Hepatocyte (in vitro differentiated cells): ENCODE measurements around the gene DCTN2. TPM values are rescaled to one million over a fixed set of nuclear protein-coding genes. Genes with fewer than 3 reads are reported as not detected.

Experiments used
- DNase-seq: peaks from one replicate; pipeline ENCODE4 v3.0.0-alpha.2; 2016; ENCODE audit warnings: low spot score
- H2AFZ ChIP-seq: fragments of 200-600 bp; sonication (generic); 2 replicates; pipeline ENCODE4 v1.6.0; 2016; ENCODE audit warnings: antibody characterized with exemption, mild to moderate bottlenecking
- H3K27ac ChIP-seq: fragments of 200-600 bp; sonication (generic); 2 replicates; pipeline ENCODE4 v1.5.1; 2016; ENCODE audit warnings: mild to moderate bottlenecking
- H3K27me3 ChIP-seq: fragments of 200-600 bp; sonication (generic); 2 replicates; pipeline ENCODE4 v1.6.1; 2016
- H3K36me3 ChIP-seq: fragments of 200-600 bp; sonication (generic); replicated peaks from 2 replicates; pipeline ENCODE4 v1.5.1; 2016; ENCODE audit warnings: low read depth; ENCODE audit not compliant: insufficient read depth
- H3K4me1 ChIP-seq: fragments of 200-600 bp; sonication (generic); 2 replicates; pipeline ENCODE4 v1.5.1; 2016; ENCODE audit warnings: mild to moderate bottlenecking, moderate library complexity; ENCODE audit not compliant: insufficient read depth
- H3K4me2 ChIP-seq: fragments of 200-600 bp; sonication (generic); 2 replicates; pipeline ENCODE4 v1.6.0; 2016
- H3K4me3 ChIP-seq: fragments of 200-600 bp; sonication (generic); 2 replicates; pipeline ENCODE4 v1.5.1; 2016; ENCODE audit warnings: mild to moderate bottlenecking
- H3K79me2 ChIP-seq: fragments of 200-600 bp; sonication (generic); 2 replicates; pipeline ENCODE4 v1.6.0; 2017; ENCODE audit warnings: mild to moderate bottlenecking
- H3K9me2 ChIP-seq: fragments of 200-600 bp; sonication (generic); replicated peaks from 2 replicates; pipeline ENCODE4 v1.6.0; 2017; ENCODE audit warnings: mild to moderate bottlenecking; ENCODE audit not compliant: insufficient read depth
- H3K9me3 ChIP-seq: fragments of 200-600 bp; sonication (generic); 2 replicates; pipeline ENCODE4 v1.5.1; 2016; ENCODE audit warnings: low read depth, mild to moderate bottlenecking
- H4K20me1 ChIP-seq: fragments of 200-600 bp; sonication (generic); 2 replicates; pipeline ENCODE4 v1.6.0; 2016; ENCODE audit warnings: mild to moderate bottlenecking; ENCODE audit not compliant: insufficient read depth, poor library complexity, severe bottlenecking
- CTCF ChIP-seq: fragments of 200-600 bp; sonication (generic); IDR thresholded peaks from 2 replicates; pipeline ENCODE4 v1.5.1; 2016; ENCODE audit warnings: antibody characterized with exemption, mild to moderate bottlenecking; ENCODE audit not compliant: poor library complexity
- EZH2 ChIP-seq: fragments of 200-600 bp; sonication (generic); IDR thresholded peaks from 2 replicates; pipeline ENCODE4 v1.6.1; 2016; ENCODE audit warnings: antibody characterized with exemption, mild to moderate bottlenecking, borderline replicate concordance
- EZH2phosphoT487 ChIP-seq: fragments of 200-600 bp; sonication (generic); IDR thresholded peaks from one replicate; pipeline ENCODE4 v1.6.1; 2018; ENCODE audit warnings: antibody characterized with exemption, mild to moderate bottlenecking, low read depth, moderate library complexity; ENCODE audit not compliant: unreplicated experiment, severe bottlenecking
- WGBS: methylation state at CpG from one replicate; pipeline ENCODE4 v1.1.6; 2016; ENCODE audit warnings: low lambda C conversion rate; ENCODE audit errors: missing lambda C conversion rate; 5-methylcytosine and 5-hydroxymethylcytosine counted together
- polyA plus RNA-seq: library from polyadenylated mRNA; unstranded; fragments of >200 nt; fragmentation: Nextera tagmentation; extraction: Ambion mirVana; gene quantifications from 2 replicates; pipeline ENCODE4 v1.2.1, GENCODE V29; 2016
- total RNA-seq: library from RNA; depleted of rRNA; stranded (reverse); fragments of >200 nt; gene quantifications from 2 replicates; pipeline ENCODE4 v1.2.3, GENCODE V29; 2014

DCTN2 gene
- total and polyA plus RNA-seq, 2 experiments from 2014 or later, result 110 to 124 TPM

GRCh38 chr12:57498571-57498970 is 48.4 kb downstream of the DCTN2 start:
- Histone ChIP-seq H3K4me2 (no peak overlapping the region), H3K4me1 (no peaks in the 10 kb centered on the region), H3K27me3 (no peaks in the 10 kb centered on the region), H4K20me1 (no peaks in the 10 kb centered on the region), H3K4me3 (no peak overlapping the region), H3K9me3 (no peaks in the 10 kb centered on the region), H3K79me2 (no peaks in the 10 kb centered on the region), H2AFZ (no peak overlapping the region), H3K27ac (no peak overlapping the region), H3K9me2 (no peaks in the 10 kb centered on the region), H3K36me3 (no peaks in the 10 kb centered on the region)
- WGBS, result 100% methylated on average over 4 of the region's 4 CpGs
- DNase-seq, result no peak
- TF ChIP-seq EZH2 (no peak), CTCF (no peak), EZH2phosphoT487 (no peak)

GRCh38 chr12:57498132-57498502 is 48.9 kb downstream of the DCTN2 start:
- no peaks in the 10 kb centered on the region for H3K9me3 ChIP-seq
- no peaks in the 10 kb centered on the region for H3K4me1 ChIP-seq
- no peaks in the 10 kb centered on the region for H3K79me2 ChIP-seq
- 89% methylated on average over 9 of the region's 9 CpGs for WGBS
- no peaks in the 10 kb centered on the region for H4K20me1 ChIP-seq
- TF ChIP-seq CTCF (no peak), EZH2phosphoT487 (no peak), EZH2 (no peak)
- H3K9me2 ChIP-seq, result no peaks in the 10 kb centered on the region
- no peaks in the 10 kb centered on the region for H3K36me3 ChIP-seq
- H3K27me3 ChIP-seq, result no peaks in the 10 kb centered on the region
- H3K4me3 ChIP-seq, result no peak overlapping the region
- H3K27ac ChIP-seq, result no peak overlapping the region
- H3K4me2 ChIP-seq, result no peak overlapping the region
- H2AFZ ChIP-seq, result no peak overlapping the region
- no peak for DNase-seq

GRCh38 chr12:57497223-57498131 is 49.5 kb downstream of the DCTN2 start:
- DNase-seq, result no peak
- no peaks in the 10 kb centered on the region for H3K79me2 ChIP-seq
- 95% methylated on average over 12 of the region's 12 CpGs for WGBS

More at GRCh38 chr12:57497223-57498131, 49.5 kb downstream of the DCTN2 start:
- no peaks in the 10 kb centered on the region for H3K9me2 ChIP-seq
- no peak overlapping the region for H3K27ac ChIP-seq
- H3K4me3 ChIP-seq, result no peak overlapping the region
- no peak overlapping the region for H2AFZ ChIP-seq
- H3K4me1 ChIP-seq, result no peaks in the 10 kb centered on the region
- no peaks in the 10 kb centered on the region for H3K27me3 ChIP-seq
- no peak for TF ChIP-seq EZH2phosphoT487
- TF ChIP-seq EZH2, result no peak
- no peak for TF ChIP-seq CTCF
- H3K4me2 ChIP-seq, result no peak overlapping the region
- H3K36me3 ChIP-seq, result no peaks in the 10 kb centered on the region
- no peaks in the 10 kb centered on the region for H3K9me3 ChIP-seq
- no peaks in the 10 kb centered on the region for H4K20me1 ChIP-seq
